Rectal smooth muscle tissue (tissue), 1 donor: ENCODE measurements around the gene PEX7.
"Not testable (repeated sequence)": the region's sequence is repeated elsewhere in the genome, so short reads cannot be mapped to it uniquely, and the experiment has no call there.

Experiments used
- H3K27ac ChIP-seq: one replicate; pipeline ENCODE4 v1.7.0; 2013; ENCODE audit warnings: low read depth, low read length, inconsistent platforms
- H3K27me3 ChIP-seq: one replicate; pipeline ENCODE4 v1.7.0; 2013; ENCODE audit warnings: low read length; ENCODE audit not compliant: control insufficient read depth, insufficient read depth
- H3K36me3 ChIP-seq: one replicate; pipeline ENCODE4 v1.7.0; 2013; ENCODE audit warnings: low read length; ENCODE audit not compliant: control insufficient read depth, insufficient read depth
- H3K4me1 ChIP-seq: one replicate; pipeline ENCODE4 v1.7.0; 2013; ENCODE audit warnings: low read length; ENCODE audit not compliant: control insufficient read depth, insufficient read depth
- H3K4me3 ChIP-seq: one replicate; pipeline ENCODE4 v1.7.0; 2013; ENCODE audit warnings: low read length
- H3K9ac ChIP-seq: one replicate; pipeline ENCODE4 v1.7.0; 2013; ENCODE audit warnings: low read length

The PEX7 gene

DNA sequence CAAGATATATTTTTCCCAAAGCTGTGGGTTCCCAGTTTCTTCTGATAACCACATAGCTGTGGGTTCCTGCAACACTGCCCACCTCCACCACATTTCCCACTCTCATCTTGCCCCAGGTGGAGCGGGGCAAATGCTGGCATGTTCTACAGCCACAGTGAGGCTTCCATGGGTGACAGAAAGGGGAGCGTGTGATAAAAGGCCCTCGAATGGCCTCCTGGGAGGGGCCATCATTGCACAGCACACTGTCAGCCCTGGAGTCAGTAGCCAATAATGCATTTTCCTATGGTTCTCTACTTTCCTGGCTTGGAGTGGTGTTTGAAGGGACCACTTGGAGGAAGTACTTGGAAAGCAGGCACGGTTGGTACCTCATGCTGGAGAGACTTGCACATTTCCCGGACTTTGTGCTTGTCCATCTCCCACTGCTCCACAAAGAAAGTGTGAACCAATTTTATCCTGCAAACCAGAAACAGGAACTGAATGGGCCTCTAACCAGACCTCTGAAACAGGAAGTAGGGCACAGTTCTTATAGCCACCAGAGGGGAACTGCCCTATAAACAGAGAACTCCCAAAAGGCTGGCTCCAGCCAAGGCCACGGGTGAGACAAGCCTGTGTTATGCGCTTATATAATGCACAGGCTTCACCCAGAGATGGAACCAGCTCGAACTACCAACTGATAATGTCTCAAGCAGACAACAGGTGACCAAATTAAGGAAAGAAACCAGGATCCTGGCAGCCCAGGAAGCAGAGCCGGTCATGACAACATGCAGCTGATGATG, 38.7 kb upstream of the PEX7 start:
- H3K27ac ChIP-seq: no peak overlapping the region
- H3K4me3 ChIP-seq: no peak overlapping the region
- no peaks in the 10 kb centered on the region for H3K4me1 ChIP-seq
- no peaks in the 10 kb centered on the region for H3K36me3 ChIP-seq
- no peak overlapping the region for H3K9ac ChIP-seq
- H3K27me3 ChIP-seq: no peaks in the 10 kb centered on the region

DNA sequence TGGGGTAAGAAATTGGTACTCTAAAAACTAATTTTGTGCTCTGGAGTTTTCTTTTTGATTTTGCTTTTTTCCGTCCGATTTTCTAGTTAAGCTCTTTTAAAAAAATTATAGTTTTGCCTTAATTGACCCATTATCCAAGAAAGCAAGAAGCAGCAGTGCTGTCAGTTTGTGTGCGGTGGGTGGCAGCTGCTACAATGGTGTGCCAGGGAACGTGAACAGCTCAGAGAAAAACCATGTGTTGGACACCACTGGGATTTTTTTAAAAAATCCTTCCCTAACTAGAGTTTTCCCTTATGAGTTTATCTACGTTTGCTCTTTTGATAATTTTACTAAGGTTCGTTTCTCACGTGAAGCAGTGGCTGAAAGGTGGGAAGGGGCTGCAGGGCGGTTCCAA, 38.1 kb upstream of the PEX7 start:
- Histone ChIP-seq H3K9ac (no peak overlapping the region), H3K4me3 (no peak overlapping the region), H3K27ac (no peak overlapping the region), H3K36me3 (no peaks in the 10 kb centered on the region), H3K4me1 (no peaks in the 10 kb centered on the region), H3K27me3 (no peaks in the 10 kb centered on the region)

DNA sequence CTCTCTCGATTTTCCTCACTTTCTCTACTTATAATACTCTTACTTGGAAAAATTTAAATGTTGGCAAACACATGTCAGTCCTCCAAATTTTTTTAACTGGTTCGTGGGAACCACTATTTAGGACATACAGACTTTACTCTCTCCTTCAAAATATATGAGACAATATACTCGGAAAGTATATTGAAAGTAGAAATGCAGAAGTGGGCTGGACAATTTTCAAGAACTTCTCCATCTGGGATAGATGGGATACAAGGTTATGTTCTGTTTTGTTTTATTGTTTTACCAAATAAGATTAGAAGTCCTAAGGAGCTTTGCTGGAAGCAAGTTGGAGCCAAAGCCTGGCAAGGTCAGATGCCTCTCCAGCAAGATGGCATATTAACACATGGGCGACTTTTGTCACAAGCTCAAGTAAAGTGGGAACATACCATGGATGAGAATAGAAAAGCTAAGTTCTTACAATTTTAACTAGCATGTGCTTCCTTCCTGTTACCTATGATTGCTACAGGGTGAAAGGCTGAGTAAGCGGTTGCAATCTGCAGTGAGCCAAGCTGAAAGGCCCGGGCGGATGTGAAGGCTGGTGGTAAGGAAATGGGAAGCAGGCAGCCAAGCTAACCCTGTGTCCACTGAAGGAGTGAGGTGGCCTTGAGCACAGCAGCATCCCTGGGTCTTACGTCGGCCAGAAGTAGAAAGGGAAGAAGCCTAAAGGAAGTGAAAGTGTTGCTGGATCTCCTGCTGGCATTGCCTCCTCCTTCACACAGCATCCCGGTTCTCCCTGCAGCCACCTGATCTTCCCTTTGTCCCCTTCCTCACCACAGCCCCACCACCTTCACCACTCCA, 37.3 kb upstream of the PEX7 start:
- H3K9ac ChIP-seq: no peak overlapping the region
- H3K27ac ChIP-seq: no peak overlapping the region
- no peaks in the 10 kb centered on the region for H3K4me1 ChIP-seq
- H3K36me3 ChIP-seq: no peaks in the 10 kb centered on the region
- no peak overlapping the region for H3K4me3 ChIP-seq
- no peaks in the 10 kb centered on the region for H3K27me3 ChIP-seq

DNA sequence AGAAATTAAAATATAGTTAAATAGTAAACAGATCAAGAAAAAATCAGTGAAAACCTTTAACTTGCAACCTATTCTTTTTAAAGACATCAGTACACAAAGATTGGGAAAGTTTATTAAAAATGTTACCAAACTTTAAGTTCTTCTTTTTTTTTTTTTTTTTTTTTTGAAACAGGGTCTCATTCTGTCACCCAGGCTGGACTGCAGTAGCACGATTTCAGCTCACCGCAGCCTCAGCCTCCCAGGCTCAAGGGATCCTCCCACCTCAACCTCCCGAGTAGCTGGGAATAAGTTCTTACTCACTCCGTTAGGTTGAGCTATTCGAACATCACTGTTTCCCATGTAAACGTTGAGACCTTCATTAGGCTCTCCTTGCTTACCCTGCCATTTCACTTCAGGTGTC, 35.7 kb upstream of the PEX7 start:
- H3K4me3 ChIP-seq: no peak overlapping the region
- no peak overlapping the region for H3K27ac ChIP-seq
- no peaks in the 10 kb centered on the region for H3K36me3 ChIP-seq
- no peak overlapping the region for H3K9ac ChIP-seq
- H3K4me1 ChIP-seq: no peaks in the 10 kb centered on the region
- no peaks in the 10 kb centered on the region for H3K27me3 ChIP-seq

DNA sequence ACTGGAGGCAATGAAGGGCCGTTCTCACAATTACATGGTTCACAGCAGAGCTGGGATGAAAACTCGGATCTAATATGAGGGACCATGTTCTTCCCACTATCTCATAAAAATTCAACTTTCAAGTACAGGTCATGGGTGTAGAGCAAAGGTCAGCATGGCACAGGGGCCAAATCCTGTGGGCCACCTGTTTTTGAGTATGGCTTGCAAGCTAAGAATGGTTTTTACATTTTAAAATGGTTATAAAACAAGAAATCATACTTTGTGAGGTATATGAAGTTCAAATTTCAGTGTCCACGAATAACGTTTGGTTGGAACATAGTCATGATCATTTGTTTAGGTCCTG, 34.7 kb upstream of the PEX7 start:
- no peaks in the 10 kb centered on the region for H3K4me1 ChIP-seq
- no peaks in the 10 kb centered on the region for H3K27me3 ChIP-seq
- H3K36me3 ChIP-seq: no peaks in the 10 kb centered on the region
- no peak overlapping the region for H3K27ac ChIP-seq
- H3K9ac ChIP-seq: no peak overlapping the region
- no peak overlapping the region for H3K4me3 ChIP-seq

DNA sequence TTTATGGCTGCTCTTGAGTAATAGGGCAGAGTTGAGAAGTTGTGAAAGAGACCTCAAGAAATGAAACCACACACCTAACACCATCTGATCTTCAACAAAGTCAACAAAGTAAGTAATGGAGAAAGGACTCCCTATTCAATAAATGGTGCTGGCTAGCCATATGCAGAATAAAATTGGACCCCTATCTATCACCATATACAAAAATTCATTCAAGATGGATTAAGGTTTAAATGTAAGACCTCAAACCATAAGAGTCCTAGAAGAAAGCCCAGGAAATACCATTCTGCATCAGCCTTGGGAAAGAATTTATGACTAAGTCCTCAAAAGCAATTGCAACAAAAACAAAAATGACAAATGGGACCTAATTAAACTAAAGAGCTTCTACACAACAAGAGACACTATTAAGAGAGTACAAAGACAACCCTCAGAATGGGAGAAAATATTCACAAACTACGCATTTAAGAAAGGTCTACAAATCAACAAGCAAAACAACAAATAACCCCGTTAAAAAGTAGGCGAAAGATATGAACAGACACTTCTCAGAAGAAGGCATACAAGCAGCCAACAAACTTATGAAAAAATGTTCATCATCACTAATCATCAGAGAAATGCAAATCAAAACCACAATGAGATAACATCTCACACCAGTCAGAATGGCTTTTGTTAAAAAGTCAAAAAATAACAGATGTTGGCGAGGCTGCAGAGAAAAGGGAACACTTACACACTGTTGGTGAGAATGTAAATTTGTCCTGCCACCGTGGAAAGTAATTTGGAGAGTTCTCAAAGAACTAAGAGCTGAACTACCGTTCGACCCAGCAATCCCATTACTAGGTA, 34.1 kb upstream of the PEX7 start:
- Histone ChIP-seq H3K4me3 (no peak overlapping the region), H3K27ac (no peak overlapping the region), H3K36me3 (no peaks in the 10 kb centered on the region), H3K9ac (no peak overlapping the region), H3K27me3 (no peaks in the 10 kb centered on the region), H3K4me1 (peaks cover 2% of the 10 kb centered on the region)

DNA sequence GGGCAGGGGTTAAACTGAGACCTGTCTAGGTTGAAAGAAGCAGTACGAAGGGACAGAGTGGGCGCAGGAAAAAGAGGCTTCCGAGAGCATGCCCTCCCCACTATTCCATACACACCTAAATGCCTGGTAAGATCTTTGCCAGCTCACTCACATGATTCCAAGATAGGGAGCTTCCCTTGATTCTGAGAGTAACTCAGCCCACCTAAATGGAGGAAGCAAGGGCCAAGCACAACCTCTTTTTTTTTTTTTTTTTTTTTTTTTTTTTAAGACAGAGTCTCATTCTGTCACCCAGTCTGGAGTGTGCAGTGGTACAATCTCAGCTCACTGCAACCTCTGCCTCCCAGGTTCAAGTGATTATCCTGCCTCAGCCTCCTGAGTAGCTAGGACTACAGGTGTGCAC, 33.0 kb upstream of the PEX7 start:
- not testable (repeated sequence) for H3K4me3 ChIP-seq, H3K4me1 ChIP-seq, H3K27ac ChIP-seq, H3K36me3 ChIP-seq, H3K27me3 ChIP-seq, H3K9ac ChIP-seq

DNA sequence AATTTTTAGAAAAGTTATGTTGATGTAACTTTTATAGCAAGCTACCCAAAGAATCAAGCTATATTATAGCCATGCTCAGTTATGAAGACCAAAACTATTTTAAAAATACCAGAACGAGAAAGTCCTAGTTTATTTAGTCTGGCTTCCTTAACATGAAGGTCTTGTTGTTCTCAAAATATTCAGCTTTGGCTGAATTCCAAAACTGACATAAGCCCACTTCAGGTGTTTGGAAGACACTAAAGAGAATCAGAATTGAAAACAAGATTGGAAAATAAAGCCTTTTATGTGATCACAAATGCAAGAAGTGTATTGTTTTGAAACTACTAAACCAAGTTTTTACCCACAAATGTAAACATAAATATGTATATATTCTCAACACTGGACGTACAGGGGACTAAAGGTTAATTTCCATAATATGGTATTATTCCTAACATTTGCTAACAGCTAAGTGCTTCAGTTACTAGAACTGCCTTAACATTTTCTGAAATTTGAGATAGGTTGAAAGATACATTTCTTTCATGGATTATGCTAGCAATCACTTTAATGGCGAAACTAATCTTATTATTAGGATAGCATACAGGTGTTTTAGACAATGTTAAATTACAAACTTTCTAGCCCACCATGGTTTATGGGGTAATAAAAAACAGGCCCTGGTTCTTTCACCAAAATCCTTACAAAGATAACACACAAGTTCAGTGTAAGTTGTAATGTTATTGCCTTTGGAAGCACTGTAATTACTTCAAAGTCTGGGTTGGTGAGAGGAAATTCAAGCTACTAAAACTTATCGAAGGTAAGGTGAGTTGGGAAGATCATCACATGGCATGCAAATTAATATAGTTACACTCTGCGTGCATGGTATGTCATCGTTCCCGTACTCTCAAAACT, 31.7 kb upstream of the PEX7 start:
- Histone ChIP-seq H3K27me3 (no peaks in the 10 kb centered on the region), H3K36me3 (no peaks in the 10 kb centered on the region), H3K4me1 (peaks cover 5% of the 10 kb centered on the region), H3K4me3 (peak overlapping the region; percentile 78), H3K27ac (peak overlapping the region; percentile 56), H3K9ac (peak overlapping the region; percentile 35)

DNA sequence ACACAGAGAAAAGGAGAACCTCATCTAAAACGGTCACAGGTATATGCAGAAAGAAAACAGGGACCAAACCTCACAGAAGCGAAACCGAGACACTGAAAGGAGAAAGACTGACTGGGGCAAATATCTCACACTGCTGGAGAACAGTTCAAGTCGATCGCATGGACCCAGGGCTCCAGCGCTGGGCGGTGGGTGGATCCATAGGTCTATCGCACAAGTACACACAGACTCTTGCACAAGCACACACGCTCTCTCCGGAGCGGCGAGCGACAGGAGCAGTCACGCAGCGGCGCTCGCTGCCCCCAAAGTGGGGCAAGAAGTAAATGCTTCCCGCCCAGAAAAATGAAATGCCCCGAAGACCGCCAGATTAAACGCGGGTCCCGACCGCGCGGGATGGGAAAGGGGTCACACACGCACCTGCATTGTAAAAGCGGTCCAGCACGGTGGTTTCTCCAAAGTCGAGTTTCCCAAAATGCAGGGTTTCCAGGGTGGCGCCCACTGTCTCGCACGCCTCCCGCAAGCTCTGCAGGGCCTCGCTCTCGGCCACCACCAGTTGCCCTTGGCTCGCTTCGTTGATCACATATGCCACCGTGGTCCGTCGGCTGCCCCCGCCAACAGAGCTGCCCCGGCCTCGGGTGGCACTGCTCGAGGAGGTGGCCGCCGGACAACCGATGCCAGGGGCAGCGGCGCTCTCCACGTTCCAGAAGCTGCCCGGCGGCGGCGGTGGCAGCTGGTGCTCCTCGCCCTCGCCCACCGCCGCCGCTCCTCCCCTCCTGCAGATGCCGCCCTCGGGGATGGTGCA, 30.9 kb upstream of the PEX7 start:
- peak overlapping the region; percentile 56 for H3K27ac ChIP-seq
- no peaks in the 10 kb centered on the region for H3K36me3 ChIP-seq
- no peaks in the 10 kb centered on the region for H3K27me3 ChIP-seq
- peak overlapping the region; percentile 35 for H3K9ac ChIP-seq
- H3K4me1 ChIP-seq: peaks cover 5% of the 10 kb centered on the region
- H3K4me3 ChIP-seq: peak overlapping the region; percentile 78

DNA sequence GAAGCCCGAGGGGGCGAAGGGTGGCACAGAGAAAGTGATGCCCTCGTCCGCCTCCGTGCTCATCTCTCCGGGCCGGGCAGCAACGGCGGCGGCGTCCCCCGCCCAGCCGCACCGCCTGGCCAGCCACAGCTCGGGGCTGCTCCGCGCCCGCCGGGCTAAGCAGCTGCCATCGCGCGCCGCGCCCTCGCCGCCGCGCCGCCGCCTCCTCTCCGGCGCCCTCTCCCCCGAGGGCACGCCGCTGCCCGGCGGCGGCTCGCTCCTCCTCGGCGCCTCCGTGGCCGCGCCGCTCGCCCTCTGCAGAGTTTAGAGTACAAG, 30.3 kb upstream of the PEX7 start:
- Histone ChIP-seq H3K27ac (peak overlapping the region; percentile 87), H3K4me3 (peak overlapping the region; percentile 78), H3K27me3 (no peaks in the 10 kb centered on the region), H3K4me1 (peaks cover 5% of the 10 kb centered on the region), H3K36me3 (no peaks in the 10 kb centered on the region), H3K9ac (peak overlapping the region; percentile 35)

DNA sequence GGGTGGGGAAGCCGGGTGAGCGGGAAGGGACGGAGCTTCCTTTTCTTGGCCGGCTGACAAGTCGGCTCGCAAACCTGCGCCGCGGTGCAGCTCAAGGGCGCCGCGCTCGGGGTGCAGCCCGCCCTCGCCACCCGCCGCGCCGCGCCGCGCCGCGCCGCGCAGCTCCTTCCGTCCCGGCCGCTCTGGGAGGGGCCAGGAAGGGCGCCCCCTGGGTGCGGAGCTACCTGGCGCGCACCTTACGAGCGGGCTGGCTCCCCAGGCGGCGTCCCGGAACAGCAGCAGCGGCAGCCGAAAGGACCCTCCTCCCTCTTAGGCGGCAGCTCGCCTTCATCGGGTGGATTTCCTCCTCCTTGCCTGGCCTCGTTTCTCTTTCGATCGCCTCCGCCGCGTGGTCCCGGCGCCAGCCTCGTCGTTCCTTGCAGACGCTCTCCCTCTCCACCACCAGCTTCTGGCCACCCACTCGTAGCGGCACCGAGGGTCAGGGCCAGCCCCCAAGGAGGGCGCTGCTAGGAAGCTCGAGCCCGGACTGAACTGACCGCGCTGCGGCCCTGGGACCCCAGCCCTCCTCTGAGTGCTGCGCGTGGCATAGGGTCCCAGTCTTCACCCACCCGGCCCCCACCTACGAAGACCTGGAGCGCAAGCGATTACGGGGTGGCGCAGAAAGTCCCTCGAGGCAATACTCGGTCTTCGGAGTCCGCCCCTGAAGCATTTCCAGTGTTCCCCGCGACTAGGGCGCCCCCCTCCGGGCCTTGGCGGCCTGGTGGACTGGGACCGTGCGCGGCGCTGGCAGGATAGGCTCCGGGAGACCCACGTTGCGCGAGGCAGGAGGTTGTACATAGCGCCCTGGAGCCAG, 29.8 kb upstream of the PEX7 start, which contains the start of gene MAP3K5:
Gene MAP3K5 (minus strand): TSS at position 68 of the 853 bp plus-strand sequence. CDS start 320 bp downstream, outside the sequence.
- H3K36me3 ChIP-seq: no peaks in the 10 kb centered on the region
- peak within 1 kb of the TSS; percentile 87 for H3K9ac ChIP-seq
- H3K27me3 ChIP-seq: no peaks in the 10 kb centered on the region
- peak within 1 kb of the TSS; percentile 78 for H3K4me3 ChIP-seq
- H3K27ac ChIP-seq: peak within 1 kb of the TSS; percentile 87
- H3K4me1 ChIP-seq: peaks cover 5% of the 10 kb centered on the region
